AG10803 (cell line): ENCODE results near the gene SPAG6.

Experiments used
- DNase-seq: peaks from one replicate; pipeline ENCODE4 v3.0.0; 2010; ENCODE audit warnings: low read depth
- H3K4me3 ChIP-seq: 2 replicates; pipeline ENCODE4 v1.5.1; 2011; ENCODE audit warnings: mild to moderate bottlenecking, low read length, control low read depth
- TF ChIP-seq, protein P1 (sequence below): conservative IDR thresholded peaks from 2 replicates; pipeline ENCODE4 v1.5.1; 2011; ENCODE audit warnings: mild to moderate bottlenecking, low read length, control low read depth, inconsistent platforms

The SPAG6 gene

DNA sequence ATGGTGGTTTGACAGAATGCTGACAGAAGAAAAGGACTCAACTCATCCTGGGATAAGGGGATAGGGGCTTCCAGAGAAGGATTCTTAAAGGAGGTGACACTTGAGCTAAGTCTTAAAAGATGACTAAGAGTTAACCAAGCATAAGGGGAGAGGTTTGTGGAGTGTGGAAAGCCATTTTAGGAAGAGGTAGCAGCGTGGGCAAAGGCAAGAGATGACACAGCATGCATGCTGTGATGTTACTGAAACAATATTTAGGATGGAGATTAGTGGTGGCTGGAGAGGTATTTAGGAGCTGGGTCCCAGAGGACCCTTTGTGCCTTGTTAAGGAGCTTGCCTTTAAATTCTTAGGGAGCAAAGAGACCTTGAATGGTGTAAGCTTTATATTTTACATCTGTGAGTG, 65.1 kb downstream of the SPAG6 start:
- no peak for DNase-seq
- H3K4me3 ChIP-seq = no peak overlapping the region
- TF ChIP-seq, protein P1, sequence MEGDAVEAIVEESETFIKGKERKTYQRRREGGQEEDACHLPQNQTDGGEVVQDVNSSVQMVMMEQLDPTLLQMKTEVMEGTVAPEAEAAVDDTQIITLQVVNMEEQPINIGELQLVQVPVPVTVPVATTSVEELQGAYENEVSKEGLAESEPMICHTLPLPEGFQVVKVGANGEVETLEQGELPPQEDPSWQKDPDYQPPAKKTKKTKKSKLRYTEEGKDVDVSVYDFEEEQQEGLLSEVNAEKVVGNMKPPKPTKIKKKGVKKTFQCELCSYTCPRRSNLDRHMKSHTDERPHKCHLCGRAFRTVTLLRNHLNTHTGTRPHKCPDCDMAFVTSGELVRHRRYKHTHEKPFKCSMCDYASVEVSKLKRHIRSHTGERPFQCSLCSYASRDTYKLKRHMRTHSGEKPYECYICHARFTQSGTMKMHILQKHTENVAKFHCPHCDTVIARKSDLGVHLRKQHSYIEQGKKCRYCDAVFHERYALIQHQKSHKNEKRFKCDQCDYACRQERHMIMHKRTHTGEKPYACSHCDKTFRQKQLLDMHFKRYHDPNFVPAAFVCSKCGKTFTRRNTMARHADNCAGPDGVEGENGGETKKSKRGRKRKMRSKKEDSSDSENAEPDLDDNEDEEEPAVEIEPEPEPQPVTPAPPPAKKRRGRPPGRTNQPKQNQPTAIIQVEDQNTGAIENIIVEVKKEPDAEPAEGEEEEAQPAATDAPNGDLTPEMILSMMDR = no peak

DNA sequence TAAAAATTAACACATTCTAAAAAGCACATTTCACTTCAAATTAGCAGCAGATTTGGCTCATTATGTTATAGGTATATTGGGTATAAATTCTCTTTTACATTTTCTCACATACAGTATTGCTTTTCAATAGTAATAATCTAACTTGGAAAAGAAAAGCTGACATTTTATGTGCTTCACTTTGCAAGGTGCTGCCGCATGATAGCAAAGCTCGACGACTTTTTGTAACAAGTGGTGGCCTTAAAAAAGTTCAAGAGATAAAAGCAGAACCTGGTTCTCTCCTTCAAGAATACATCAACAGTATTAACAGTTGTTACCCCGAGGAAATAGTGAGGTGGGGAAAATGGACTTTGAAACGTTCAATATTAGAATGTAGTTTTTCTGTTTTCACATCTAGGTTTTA, 65.5 kb downstream of the SPAG6 start:
- H3K4me3 ChIP-seq = no peak overlapping the region
- TF ChIP-seq, protein P1 = no peak
- DNase-seq = no peak

DNA sequence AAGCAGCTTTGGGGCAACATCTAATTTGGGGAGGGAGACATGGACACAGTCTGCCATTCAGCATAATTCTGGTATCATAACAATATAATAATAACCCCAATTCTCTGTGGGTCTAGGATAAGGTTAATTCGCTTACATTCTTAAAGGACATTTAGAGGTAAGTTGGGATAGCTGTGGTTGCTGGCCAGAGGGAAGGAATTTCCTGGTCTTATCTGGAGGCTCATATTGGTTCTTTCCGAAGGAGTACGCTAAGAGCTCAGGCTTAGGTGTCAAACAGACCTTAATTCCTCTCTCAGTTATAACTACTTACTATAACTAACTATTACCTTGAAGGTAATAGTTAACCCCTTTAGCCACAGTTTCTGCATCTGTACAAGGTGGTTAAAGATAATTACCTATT, 68.8 kb downstream of the SPAG6 start:
- TF ChIP-seq, protein P1 = no peak
- DNase-seq = no peak
- no peak overlapping the region for H3K4me3 ChIP-seq

DNA sequence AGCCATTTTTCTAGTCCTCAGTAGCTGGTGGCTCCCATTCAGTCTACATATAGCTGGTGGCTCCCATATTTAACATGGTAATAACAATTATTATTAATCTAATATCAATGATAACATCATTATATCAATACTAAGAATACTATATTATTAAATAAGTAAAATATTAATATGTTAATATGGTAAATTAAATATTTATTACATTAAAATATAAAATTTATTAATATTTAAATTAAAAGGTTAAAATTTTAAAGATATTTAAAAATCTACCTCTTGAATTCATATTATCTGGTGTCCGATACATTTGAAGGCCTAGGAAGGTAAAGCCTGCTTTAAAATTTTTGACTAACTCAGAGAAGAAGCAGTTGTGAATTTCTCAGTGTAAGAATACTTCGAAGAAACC, 69.8 kb downstream of the SPAG6 start:
- TF ChIP-seq, protein P1 = no peak

DNA sequence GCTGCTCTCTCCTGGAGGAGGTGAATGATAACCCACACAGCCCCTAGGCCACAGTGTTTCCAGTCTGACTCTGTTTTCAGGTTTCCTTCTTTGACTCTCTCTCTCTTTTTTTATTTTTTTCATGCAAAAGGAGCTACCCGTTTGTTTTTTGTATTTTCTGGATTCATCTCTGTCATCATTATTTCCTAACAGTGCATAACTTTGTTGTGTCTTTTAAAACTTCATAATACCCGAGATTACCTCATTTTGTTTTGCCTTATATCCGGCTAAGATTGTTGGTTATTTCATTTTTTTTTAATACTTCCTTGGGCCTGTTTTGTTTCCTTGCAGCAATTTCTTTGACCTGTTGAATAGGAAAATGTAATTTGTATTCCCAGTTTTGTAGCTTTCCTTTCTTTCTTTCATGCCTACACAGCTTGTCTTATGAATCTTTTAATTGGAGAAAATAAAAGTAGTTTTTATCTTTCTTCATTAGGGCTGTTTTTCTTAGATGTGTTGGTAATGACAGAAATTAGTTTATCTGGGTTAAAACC, 72.5 kb downstream of the SPAG6 start:
- DNase-seq = no peak
- H3K4me3 ChIP-seq = no peak overlapping the region
- TF ChIP-seq, protein P1 = no peak

More for the DNA sequence above, 69.8 kb downstream of the SPAG6 start:
- DNase-seq = no peak
- no peak overlapping the region for H3K4me3 ChIP-seq

DNA sequence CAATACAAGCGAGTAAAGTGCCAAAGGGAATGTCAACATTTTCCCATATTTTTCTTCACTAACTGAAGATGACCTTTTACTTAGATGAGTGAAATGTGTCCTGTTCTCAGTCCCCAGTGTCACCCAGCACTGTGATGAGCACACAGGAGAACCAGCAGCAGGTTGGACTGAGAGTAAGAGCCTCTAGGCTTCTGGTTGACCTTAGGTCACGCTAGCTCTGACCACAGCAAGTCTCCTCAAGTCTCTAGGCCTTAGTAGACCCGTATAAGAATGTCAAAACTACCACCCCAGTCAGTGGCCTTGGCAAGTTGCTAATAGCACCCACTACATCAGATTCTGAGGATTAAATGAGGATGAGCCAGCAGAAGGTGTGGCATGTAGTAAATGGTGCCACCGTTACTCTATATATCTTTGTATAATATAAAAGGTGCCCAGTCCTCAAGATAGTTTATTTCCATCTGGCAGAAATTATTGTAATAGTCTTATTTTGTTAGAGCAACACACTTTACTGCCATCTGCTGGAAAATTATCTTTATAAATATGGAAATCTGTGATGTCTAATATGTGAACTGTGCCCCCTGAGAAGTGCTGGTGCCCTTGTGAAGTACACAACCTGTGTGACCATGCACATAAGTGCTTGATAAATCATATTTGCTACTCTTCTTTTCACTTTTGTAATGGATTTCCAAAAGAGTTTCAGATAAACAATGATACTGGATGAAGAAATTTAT, 75.7 kb downstream of the SPAG6 start:
- no peak overlapping the region for H3K4me3 ChIP-seq
- TF ChIP-seq, protein P1 = peak; percentile 36
- DNase-seq = peak; percentile 42

DNA sequence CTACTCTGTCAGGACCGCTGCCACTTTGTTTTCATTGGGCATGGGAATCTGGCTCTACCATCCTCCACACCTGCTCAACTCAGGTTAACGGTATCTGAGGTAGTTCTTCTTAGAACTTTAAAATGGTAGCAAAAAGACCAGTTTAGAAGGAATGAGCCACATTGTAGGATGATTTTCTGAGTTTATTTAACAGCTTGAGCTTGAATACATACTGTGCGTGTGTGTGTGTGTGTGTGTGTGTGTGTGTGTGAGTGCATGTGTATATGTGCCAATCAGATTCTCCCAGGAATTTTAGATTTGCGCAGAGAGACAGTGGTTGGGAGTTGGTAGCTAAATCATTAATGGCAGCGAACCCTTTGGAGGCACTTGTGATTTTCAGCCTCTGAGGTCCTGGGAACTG, 81.4 kb downstream of the SPAG6 start:
- DNase-seq = no peak
- H3K4me3 ChIP-seq = no peak overlapping the region
- TF ChIP-seq, protein P1 = no peak
